ENCODE measurements around the gene PIP5KL1. TPM values are rescaled to one million over a fixed set of nuclear protein-coding genes. Genes with fewer than 3 reads are reported as not detected.

The PIP5KL1 gene
- total RNA-seq, 1 donor from 2014 or later: 1.4 TPM

DNA sequence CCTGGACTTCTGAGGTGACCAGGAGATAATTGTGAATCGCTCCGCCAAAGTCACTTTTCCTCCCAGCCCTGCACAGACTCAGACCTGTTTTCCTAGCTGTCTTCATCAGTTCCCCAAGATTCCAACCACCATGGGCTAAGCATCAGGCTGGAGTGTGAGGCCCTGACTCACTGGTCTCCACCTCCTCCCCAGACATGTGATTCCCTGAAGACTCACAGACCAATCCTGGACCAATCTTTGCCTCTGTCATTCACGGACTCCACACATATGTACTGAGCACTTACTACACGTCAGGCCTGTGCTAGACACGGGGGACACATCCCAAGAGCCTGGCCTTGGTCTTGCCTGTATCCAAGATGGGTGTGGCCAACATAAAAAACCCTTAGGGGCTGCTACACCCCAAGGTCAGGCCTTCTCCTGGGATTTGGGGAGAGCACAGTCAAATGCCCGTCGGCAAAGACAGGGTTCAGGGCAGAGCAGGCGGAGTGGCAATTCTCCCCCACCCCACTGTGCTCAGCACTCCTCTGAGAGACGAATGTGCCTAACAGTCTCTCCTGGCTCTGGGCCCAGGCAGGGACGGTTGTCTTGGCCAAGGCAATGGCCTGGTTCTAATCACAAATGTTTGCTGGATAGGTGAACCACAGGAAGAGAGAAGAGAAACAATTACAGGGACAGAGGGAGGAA, 38.3 kb upstream of the PIP5KL1 start:
- DNase-seq: peak; percentile 55

DNA sequence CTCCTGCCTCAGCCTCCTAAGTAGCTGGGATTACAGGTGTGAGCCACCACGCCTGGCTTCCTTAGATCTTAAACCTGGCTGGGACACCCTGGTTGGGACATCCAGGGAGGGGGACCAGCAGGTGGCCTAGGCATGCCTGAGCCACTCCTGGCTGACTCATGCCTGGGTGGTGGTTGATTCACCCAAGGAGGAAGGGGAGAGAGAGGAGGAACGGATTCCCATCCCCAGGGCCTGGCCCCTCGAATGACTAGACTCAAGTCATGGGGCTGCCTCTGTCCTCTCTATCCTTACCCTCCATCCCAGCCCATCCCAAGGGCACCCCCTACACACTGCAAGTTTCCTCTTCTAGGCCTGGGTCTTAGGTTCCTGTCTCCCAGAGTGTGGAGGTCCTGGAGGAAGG, 37.5 kb upstream of the PIP5KL1 start:
- no peak for DNase-seq

DNA sequence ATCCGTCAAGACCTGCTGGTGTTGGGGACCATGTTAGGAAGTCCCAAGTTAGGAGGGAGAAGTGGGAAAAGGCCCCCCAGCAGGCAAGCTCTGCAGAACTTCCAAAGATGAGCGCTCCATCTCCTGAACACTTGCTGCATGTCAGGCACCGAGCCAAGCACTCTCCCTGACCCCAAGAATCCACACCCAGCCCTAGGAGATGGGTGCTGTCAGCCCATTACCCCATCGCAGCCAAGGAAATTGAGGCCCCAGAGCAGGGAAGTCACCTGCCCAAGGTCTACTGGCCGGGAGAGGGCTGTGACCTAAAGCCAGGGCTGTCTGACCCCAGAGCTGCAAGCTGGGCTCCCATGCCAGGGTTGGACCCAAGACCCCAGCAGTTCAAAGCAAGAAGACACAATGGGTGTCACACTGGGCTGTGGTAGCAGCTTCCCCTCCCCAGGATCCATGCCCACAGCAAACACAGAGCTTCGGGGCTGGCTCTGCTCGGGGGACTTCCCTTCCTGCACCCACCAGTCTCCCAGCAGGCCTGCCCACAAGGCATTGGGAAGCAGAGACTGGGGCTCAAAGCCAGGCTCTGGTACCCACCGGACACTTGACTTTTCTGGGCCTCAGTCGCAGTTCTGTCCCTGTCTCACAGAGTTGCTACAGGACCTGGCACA, 36.7 kb upstream of the PIP5KL1 start:
- no peak for DNase-seq

DNA sequence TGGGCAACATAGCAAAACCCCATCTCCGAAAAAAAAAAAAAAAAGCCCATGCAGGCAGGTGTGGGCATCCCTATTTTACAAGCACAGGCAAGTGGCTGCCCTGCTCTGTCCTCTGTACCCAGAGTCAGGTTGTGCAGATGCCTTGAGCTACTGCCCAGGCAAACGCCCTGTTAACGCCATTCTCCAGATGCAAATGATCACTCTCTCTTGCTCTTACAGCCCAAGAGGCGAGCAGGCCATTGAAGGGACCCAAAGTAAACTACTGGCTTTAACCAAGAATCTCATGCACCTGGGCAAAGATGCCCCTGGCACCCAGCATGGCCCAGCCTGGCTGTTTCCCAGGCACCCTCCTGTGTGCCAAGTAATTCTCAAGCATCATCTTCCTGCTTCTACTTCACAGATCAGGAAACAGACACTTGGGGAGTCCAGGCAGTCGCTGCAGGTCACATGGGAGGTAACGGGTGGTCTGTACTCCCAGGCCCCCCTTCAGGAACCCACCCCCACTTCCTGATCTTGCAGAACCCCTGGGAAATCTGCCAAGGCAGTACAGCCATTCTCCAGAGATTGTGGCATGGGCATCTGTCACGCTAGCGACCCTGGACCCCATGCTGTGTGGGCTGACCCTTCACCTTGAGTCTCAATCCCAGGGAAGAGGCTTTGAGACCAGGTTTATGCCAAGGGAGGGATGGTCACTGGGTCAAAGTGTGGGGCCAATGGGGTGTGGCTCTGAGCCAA, 36.0 kb upstream of the PIP5KL1 start:
- no peak for DNase-seq

DNA sequence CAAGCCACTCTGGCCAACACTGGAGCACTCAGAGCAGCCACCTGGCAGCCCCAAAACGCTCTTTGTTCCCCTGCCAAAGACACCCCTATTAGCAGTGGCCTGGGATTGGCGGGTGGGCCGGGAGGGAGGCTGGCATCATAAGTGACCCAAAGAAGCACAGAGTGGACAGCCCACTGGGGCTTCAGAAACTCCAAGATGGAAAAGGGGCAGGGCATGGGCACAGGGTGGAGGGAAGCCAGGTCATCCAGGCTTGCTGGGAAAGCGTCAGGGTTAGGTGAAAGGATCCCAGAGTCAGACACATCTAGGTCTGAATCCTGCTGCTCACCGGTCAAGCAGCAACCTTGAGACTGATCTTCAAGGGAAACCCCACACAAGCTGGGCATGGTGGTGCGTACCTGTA, 35.4 kb upstream of the PIP5KL1 start:
- DNase-seq: no peak

DNA sequence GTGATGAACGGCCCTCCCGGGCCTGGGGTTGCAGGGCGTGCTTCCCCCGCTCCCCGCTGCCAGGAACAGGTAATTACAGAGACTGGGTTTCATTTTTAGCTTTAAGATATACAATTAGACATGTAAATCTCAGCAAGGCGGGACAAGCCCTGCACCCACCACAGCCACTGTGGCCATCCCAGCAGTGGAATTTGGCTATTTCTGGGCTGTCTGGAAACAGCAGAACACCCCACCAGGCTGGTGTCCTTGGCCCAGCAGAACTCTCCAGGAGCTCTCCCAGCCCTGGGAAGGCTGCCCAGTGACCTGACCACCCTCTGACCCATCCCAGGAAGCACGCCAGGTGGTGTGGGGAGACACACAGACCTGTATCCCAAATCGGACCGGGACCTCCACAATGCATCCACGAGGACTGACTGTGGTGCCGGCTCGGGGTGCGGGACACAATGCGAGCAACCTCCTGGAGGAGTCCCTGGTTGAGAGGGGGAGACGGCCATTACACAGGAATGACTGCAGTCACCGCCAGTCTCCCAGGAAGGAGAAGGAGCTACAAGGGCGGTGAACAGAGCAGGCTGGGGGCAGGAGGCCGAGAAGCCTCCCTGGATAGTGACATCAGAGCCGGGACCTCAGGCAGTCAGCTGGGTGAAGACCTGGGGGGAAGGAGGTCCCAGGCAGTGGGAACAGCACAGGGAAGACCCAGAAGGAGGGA, 32.9 kb upstream of the PIP5KL1 start:
- no peak for DNase-seq

DNA sequence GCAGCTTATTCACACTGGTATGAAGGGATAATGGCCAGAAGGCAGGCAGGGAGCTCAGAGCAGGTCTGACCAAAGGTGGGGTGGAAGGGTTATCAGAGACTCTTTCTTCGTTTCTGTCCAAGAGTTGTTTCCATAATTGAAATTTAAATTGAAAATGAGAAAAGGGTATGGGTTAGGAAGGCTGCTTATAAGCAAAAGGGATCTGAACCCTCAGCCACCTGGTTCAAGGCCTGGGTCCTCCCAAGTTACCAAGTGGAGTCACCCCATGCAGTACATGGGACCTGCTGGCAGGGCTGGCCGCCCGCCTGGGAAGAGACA, 32.4 kb upstream of the PIP5KL1 start:
- DNase-seq: no peak

DNA sequence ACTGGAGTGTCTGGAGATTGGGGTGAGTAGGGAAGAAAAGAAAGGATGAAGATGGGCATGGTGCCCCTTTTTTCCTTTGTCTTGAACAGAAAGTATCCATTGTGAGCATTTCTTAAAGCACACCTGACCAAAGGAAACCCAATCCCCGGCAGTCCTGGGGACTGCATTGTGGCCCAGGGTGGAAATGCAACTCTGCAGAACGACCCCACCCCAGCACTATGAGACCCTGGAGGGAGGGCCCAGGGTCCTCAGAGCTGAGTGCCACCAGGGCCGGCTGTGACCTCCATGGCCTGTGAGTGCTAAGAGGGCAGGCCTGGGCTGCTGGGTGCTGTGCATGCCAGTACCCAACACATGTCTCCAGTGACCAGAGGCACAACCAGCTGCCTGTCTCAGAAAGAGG, 31.7 kb upstream of the PIP5KL1 start:
- DNase-seq: no peak

DNA sequence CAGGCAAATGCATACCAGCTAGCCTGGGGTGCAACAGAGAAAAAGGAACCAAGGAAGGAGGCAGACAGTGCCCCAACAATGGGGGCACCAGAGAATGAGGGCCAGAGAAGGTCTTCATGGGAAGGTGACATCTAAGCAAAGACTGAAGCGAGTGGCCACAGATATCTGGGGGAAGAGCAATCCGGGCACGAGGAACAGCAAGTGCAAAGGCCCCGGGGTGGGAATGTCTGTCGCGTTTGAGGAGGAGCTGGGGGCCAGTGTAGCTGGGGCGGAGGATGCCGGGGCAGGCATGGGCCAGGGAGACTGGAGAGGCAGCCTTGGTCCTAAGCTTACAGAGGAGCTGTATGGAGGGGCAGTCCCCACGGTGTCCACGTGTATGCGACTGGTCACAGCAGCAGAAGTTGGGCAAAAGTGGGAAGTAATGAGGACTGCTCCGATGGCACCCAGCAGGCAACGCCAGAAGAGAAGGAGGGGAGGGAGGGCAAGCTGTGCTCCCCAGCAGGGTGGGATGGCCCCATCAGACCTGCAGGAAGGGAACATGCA, 31.1 kb upstream of the PIP5KL1 start:
- DNase-seq: no peak

DNA sequence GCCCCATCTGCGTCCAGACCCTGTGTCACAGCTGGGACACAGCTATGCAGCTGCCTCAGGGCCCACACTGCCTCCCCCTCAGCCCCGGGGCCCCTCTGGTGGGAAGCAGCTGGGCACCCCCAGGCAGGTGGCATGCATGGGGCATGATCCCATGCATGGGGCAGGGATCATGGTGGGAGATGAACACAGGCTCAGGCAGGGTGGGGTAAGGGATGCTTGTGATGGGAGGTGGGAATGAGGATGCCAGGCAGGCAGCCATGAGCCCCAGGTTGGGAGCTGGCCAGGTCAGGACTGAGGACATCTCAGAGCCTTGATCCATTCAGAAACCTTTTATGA, 30.5 kb upstream of the PIP5KL1 start:
- DNase-seq: no peak

DNA sequence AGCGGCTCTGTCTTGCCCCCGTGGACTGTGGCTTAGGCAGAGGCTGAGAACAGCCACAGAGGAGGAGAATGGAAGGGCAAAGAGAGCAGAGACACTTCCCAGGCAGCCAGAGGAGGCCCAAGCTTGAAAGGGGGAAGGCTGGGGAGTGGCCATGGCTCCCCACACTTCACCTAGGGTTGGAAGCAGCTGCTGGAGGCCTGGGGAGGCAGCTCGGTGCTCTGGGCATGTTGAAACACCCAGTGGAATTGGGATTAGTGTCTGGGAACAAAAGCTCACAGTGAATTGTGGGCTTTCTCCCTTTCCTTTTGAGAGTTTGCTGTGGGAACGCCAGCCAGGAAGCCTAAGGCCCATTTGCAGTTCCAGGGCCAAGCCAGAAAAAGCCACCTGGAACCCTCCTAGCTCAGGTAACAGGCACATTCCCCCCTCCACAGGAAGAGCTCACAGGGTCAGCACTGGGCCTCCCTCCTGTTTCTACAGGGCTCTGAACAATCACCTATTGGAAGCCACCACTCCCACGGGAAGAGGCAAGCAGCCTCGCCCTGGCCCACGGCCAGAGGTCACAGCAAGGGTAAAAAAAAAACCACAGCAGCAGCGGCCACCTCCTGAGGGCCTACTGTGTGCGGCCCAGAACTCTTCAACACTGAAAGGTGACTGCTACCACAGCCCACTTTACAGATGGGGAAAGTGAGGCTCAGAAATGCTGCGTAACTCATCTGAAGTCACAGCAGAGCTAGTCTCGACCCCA, 30.0 kb upstream of the PIP5KL1 start:
- DNase-seq: no peak

DNA sequence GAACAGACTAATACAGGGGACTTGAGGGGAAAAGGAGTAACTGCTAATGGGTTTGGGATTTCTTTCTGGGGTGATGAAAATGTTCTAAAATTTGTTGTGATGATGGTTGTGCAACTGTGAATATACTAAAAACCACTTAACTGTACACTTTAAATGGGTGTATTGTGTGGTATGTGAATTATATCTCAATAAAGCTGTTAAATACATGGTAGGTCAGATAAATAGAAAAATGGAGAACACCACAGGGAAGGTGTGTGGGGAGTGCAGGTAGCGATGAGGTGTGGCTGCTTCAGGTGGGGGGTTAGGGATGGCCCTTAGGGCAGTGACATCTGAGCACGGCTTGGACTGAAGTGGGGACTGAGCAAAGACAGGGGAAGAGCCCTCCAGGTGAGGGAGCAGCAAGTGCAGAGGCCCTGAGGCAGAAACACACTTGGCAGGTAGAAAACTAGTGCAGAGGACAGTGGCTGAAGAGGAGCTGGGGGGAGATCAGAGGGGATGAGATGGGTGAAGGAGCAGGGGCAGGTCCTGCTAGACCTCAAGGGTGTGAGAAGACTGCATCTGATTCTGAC, 29.3 kb upstream of the PIP5KL1 start:
- no peak for DNase-seq

DNA sequence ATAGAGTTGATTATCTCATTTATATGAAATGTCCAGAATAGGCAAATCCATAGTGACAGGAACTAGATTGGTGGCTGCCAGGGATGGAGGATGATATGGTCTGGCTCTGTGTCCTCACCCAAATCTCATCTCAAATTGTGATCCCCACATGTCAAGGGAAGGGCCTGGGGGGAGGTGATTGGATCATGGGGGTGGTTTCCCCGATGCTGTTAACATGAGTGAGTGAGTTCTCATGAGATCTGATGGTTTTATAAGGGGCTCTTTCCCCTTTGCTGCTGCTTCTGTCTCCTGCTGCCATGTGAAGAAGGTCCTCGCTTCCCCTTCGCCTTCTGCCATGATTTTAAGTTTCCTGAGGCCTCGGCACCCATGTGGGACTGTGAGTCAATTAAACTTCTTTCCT, 28.8 kb upstream of the PIP5KL1 start:
- no peak for DNase-seq

DNA sequence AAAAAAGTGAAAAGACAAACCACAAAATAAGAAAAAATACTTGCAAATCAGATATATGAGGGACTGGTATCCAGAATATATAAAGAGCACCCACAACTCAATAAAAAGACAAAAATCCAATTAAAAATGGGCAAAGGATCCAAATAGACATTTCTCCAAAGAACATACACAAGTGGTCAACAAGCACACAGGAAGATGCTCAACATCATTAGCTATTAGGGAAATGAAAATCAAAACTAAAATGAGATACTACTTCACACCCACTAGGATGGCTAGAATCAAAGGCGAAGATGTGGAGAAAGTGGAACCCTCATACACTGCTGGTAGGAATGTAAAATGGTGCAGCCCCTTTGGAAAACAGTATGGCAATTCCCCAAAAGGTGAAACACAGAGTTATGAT, 28.2 kb upstream of the PIP5KL1 start:
- DNase-seq: no peak

DNA sequence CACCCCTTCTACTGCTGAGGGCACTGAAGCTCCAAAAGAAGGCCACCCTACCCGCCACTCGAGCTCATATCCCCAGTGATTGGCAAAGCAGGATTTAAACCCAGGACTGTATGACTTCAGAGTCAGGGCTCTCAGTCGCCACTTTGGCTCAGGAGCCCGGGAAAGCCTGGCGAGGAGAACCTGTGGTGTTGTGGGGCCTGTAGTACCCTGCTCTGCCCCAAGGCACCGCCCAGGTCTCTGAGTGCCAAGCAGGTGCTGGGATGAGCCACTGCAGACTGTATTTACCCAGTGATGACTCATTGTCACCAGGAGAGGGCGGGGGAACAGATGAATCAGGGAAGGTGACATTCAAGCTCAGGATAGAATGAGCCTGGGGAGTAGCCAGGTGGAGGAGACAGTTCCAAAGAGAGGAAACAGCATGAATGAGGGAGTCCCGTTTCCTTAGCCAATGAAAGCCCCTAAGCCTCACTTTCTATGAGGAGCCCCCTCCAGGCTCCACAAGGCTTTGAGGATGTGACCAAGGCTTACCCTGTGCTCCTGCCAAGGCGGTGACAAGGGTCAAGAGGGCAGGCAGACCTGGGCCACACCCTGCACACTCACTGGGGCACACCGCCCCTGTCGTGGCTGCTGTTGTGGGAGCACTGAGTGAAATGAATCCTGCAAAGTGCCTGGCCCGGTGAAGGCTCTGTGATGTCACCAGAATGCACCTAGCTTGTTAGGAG, 24.9 kb upstream of the PIP5KL1 start:
- peak; percentile 81 for DNase-seq

DNA sequence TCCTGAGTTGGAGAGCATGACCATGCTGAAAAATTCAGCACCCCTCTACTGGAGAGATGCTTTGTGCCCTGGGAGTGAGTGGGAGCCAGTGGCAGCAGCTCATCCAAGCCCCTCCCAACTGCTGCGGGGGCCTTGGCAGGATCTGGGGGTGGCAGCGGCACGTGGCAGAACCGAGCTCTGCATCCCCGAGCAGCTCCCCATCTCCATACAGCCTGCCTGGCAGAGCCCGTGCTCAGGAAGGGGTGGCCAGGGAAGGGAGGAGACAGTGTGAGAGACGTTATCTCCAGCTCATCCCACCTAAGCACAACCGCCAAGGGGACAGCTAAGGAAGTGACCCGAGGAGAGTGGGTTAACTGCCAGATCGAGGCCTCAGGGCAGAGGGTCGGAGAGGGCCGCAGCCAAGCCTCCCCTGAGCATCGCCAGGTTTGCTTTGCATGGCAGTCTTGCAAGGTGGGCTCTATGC, 24.3 kb upstream of the PIP5KL1 start:
- DNase-seq: peak; percentile 76

DNA sequence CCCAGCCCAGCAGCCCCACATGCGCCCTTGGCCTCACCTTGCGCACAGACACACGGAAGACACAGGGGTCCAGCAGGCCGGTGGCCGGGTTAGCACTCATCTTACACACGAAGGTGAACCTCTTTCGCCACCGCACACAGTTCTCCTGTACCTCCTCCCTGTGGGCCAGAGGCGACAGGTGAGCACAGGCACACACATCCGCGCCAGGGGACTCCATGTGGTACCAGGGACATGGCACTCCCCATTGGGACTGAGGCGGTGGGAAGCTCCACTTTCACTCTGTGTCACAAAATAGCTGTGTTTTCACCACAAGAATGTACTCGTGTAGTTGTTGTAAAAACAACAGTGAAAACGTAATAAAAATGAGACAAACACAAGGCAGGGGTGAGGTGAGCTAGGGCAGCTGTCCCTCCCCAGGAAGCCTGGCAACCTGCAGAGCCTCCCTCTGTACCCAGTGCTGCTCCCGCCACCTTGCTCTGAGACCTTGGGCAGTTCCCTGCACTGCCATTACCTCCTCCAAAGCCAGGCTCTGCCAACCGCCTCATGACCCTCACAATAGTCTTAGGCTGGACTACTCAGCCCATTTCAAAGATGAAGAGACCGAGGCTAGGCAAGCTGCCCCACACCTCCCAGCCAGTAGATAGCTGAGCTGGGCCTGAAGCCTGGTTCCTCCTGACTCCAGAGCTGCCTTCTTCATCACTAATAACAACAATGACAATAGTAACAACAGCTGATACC, 23.4 kb upstream of the PIP5KL1 start:
- no peak for DNase-seq

DNA sequence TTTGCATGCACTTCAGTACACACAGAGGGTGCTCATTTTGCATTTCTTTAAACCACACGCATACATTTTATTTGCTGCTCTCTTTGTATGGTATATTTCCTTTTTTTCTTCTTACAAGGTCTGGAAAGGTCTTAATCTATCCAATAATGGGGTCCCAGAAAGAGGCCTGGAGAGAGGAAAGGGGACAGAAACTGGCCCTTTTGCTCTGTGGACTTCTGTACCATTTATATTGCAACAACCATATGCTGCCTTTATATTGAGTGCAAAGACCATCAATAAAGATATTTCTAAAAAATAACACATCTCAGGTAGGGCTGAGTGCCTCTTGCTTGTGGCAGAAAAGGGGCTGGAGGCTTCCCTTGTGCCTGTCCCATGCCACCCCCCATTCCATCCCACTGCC, 22.6 kb upstream of the PIP5KL1 start:
- no peak for DNase-seq

DNA sequence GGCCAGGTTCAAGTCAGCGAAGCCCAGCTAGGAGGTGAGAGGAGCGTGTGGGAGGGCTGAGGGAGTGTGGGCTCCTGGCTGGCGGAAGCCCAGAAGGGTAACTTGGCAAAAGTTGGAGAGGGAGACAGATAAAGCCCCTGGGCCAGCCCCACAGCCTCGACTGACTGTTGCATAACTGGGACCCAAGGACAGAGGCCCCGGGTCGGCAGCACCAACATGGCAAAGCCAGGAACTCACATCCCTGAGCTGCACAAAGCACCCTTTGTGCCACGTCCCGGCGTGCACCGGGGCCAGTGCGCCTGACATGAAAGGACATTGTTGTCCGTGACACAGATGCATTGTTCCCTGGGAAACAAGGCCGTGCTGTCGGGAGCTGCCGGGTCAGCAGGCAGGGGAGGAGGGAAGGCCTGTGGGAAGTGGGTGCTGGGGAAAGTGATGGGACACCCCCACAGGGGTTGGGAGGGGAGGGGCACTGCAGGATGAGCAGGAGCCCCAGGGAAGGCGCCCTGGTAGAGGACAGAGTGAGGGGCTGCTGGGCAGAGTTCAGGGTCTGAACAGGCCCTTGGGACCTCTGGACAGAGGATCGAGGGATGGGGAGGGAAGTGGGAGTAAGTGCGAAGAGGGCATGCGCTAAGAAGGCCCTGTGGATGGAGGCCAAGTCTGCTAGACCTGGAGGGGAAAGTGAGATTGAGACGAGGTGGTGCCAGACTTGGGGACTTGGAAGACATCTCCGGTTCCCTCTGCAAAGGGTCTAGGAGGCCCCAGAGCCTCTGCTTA, 20.1 kb upstream of the PIP5KL1 start:
- peak; percentile 92 for DNase-seq
